KMS-11 (cell line): ENCODE data around the gene TNNC2.

Experiments
- H2AFZ ChIP-seq: fragments of 200-600 bp; sonication (generic); 2 replicates; pipeline ENCODE4 v1.6.1; 2016; ENCODE audit warnings: antibody characterized with exemption, mixed run types, low read depth
- H3K27ac ChIP-seq: fragments of 200-600 bp; sonication (generic); 2 replicates; pipeline ENCODE4 v1.6.1; 2016; ENCODE audit warnings: mild to moderate bottlenecking, mixed run types
- H3K27me3 ChIP-seq: fragments of 200-600 bp; sonication (generic); 2 replicates; pipeline ENCODE4 v1.6.1; 2017; ENCODE audit warnings: mild to moderate bottlenecking, low read depth, mixed run types, moderate library complexity; ENCODE audit not compliant: insufficient read depth
- H3K36me3 ChIP-seq: fragments of 200-600 bp; sonication (generic); 2 replicates; pipeline ENCODE4 v1.6.1; 2017; ENCODE audit warnings: mild to moderate bottlenecking, mixed run types; ENCODE audit not compliant: insufficient read depth
- H3K4me1 ChIP-seq: fragments of 200-600 bp; sonication (generic); 2 replicates; pipeline ENCODE4 v1.6.1; 2016; ENCODE audit warnings: mild to moderate bottlenecking, low read depth, mixed run types; ENCODE audit not compliant: poor library complexity, severe bottlenecking
- H3K4me2 ChIP-seq: fragments of 200-600 bp; sonication (generic); 2 replicates; pipeline ENCODE4 v1.7.0; 2016; ENCODE audit warnings: mild to moderate bottlenecking, mixed run types
- H3K4me3 ChIP-seq: fragments of 200-600 bp; sonication (generic); IDR thresholded peaks from 2 replicates; pipeline ENCODE4 v1.6.1; 2017; ENCODE audit warnings: low read depth, low read length, mixed read lengths; ENCODE audit not compliant: insufficient read depth
- H3K79me2 ChIP-seq: fragments of 200-600 bp; sonication (generic); 2 replicates; pipeline ENCODE4 v1.6.1; 2016; ENCODE audit warnings: low read depth, mixed run types; ENCODE audit not compliant: insufficient read depth
- H3K9ac ChIP-seq: fragments of 200-600 bp; sonication (generic); 2 replicates; pipeline ENCODE4 v1.6.1; 2016; ENCODE audit warnings: mild to moderate bottlenecking, mixed run types
- H4K20me1 ChIP-seq: fragments of 200-600 bp; sonication (generic); 2 replicates; pipeline ENCODE4 v1.6.1; 2016; ENCODE audit warnings: mild to moderate bottlenecking, mixed run types; ENCODE audit not compliant: insufficient read depth
- TF ChIP-seq, protein P1 (sequence below): fragments of 200-600 bp; sonication (generic); conservative IDR thresholded peaks from 2 replicates; pipeline ENCODE4 v1.6.1; 2017; ENCODE audit warnings: low read depth, mild to moderate bottlenecking, antibody characterized with exemption, low read length, moderate library complexity, mixed read lengths

The TNNC2 gene

DNA sequence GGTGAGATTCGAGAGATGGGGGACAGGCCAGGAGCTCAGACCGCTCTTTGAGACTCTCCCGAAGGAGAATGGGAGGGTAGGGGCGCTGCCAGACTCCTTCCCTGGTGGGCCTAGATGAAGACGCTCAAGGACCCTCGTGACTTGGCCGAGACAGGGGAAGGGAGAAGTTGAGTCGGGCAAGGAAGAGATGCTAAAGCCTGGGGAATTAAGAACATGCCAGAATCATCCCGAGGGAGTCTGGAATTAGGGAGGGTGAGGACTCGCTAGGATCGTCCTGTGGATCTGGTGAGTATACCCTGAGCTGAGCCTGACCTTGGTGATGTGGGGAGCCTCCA lies 14.1 kb downstream of the TNNC2 start:
- Histone ChIP-seq H3K4me2 (peak overlapping the region; percentile 96), H2AFZ (peak overlapping the region; percentile 59)

GRCh38 chr20:45812157-45813005 lies 14.7 kb downstream of the TNNC2 start, which contains the start of gene UBE2C:
TSS of gene UBE2C (plus strand) at chr20:45812644. CDS start at chr20:45812696, 52 bp downstream.
- Histone ChIP-seq H4K20me1 (no peaks in the 10 kb centered on the region), H3K4me3 (no peak within 1 kb of the TSS), H3K4me1 (peaks cover 9% of the 10 kb centered on the region), H3K27ac (peak within 1 kb of the TSS; percentile 43; the same call in 1 of the 2 replicates), H3K36me3 (peaks cover 9% of the 10 kb centered on the region; the same call in 1 of the 2 replicates), H3K27me3 (no peaks in the 10 kb centered on the region), H3K9ac (peak within 1 kb of the TSS; percentile 71), H2AFZ (peak within 1 kb of the TSS; percentile 59), H3K79me2 (peaks cover 15% of the 10 kb centered on the region), H3K4me2 (peak within 1 kb of the TSS; percentile 96)
- TF ChIP-seq, protein P1, sequence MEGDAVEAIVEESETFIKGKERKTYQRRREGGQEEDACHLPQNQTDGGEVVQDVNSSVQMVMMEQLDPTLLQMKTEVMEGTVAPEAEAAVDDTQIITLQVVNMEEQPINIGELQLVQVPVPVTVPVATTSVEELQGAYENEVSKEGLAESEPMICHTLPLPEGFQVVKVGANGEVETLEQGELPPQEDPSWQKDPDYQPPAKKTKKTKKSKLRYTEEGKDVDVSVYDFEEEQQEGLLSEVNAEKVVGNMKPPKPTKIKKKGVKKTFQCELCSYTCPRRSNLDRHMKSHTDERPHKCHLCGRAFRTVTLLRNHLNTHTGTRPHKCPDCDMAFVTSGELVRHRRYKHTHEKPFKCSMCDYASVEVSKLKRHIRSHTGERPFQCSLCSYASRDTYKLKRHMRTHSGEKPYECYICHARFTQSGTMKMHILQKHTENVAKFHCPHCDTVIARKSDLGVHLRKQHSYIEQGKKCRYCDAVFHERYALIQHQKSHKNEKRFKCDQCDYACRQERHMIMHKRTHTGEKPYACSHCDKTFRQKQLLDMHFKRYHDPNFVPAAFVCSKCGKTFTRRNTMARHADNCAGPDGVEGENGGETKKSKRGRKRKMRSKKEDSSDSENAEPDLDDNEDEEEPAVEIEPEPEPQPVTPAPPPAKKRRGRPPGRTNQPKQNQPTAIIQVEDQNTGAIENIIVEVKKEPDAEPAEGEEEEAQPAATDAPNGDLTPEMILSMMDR, result no peak

More for the DNA sequence above, 14.1 kb downstream of the TNNC2 start:
- Histone ChIP-seq H3K36me3 (peaks cover 9% of the 10 kb centered on the region; the same call in 1 of the 2 replicates), H3K4me1 (peaks cover 9% of the 10 kb centered on the region), H3K9ac (peak overlapping the region; percentile 71), H3K79me2 (peaks cover 15% of the 10 kb centered on the region), H3K4me3 (no peak overlapping the region), H3K27ac (peak overlapping the region; percentile 43; the same call in 1 of the 2 replicates), H3K27me3 (no peaks in the 10 kb centered on the region), H4K20me1 (no peaks in the 10 kb centered on the region)
- TF ChIP-seq, protein P1, result no peak

DNA sequence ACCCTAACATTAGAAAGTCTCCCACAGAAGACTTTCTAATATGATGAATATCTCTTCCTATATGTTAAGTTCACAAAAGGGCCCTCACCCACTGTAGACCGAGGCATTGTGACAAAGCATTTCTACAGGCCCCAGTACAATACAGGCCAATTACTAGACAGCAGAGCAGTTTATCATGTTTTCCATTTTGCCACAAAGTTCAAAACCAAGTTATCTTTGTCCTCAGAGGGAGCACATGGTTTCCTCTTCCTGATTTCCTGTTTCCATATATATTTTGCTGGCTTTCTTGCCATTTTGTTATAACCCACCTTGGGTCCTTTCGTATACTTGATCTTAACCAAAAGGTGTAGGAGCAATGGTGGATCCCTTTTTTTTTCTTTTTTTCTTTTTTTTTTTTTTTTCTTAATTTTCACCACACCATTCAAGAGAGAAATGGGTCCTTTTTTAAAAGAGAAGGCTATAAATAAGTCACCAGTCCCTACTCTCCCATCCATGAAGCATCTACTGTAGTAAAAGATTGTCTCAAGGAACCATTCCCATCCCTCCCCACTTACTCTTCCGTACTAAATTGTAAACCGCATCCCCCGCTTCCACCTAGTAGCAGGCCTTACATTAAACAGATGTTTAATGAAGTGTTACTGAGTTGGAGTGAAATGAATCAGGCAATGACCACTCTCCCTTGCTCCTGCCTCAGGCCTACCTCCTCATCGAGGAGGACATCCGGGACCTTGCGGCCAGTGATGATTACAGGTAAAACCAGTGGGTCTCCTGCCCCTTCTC lies 16.7 kb downstream of the TNNC2 start:
- H4K20me1 ChIP-seq, result no peaks in the 10 kb centered on the region
- no peak overlapping the region for H3K9ac ChIP-seq
- H3K79me2 ChIP-seq, result peaks cover 15% of the 10 kb centered on the region
- H3K27me3 ChIP-seq, result no peaks in the 10 kb centered on the region
- TF ChIP-seq, protein P1, result no peak
- H3K27ac ChIP-seq, result no peak overlapping the region
- no peak overlapping the region for H3K4me2 ChIP-seq
- peaks cover 9% of the 10 kb centered on the region for H3K4me1 ChIP-seq
- no peak overlapping the region for H2AFZ ChIP-seq
- peaks cover 6% of the 10 kb centered on the region; the same call in 1 of the 2 replicates for H3K36me3 ChIP-seq
- no peak overlapping the region for H3K4me3 ChIP-seq

DNA sequence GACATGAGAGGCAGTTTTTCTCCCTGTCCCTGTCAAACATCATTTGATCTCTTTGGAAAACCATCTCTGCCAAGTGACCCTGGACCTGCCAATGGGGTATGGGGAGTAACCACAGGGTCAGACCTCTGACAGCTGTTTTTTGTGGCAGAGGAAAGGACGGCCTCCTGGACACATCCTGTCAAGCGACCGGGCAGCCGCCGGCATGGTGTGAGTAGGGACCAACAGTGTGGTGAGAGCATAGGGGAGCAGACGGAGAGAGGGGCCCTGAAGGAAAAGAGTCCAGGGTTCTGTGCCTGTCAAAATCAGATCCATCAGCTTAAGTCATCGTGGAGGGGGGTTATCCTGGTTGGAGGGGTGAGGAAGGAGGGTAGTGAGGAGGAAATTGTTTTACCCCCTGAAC lies 25.3 kb downstream of the TNNC2 start:
- H3K36me3 ChIP-seq, result peaks cover 10% of the 10 kb centered on the region; the same call in 1 of the 2 replicates

More for the DNA sequence above, 25.3 kb downstream of the TNNC2 start:
- Histone ChIP-seq H3K4me2 (no peak overlapping the region), H3K9ac (no peak overlapping the region), H2AFZ (no peak overlapping the region), H3K4me1 (peaks cover 6% of the 10 kb centered on the region), H3K4me3 (no peak overlapping the region), H3K27ac (no peak overlapping the region), H3K79me2 (no peaks in the 10 kb centered on the region), H3K27me3 (no peaks in the 10 kb centered on the region), H4K20me1 (no peaks in the 10 kb centered on the region)
- TF ChIP-seq, protein P1, result no peak
